Measurements from ENCODE around the gene TGFA.

DNA sequence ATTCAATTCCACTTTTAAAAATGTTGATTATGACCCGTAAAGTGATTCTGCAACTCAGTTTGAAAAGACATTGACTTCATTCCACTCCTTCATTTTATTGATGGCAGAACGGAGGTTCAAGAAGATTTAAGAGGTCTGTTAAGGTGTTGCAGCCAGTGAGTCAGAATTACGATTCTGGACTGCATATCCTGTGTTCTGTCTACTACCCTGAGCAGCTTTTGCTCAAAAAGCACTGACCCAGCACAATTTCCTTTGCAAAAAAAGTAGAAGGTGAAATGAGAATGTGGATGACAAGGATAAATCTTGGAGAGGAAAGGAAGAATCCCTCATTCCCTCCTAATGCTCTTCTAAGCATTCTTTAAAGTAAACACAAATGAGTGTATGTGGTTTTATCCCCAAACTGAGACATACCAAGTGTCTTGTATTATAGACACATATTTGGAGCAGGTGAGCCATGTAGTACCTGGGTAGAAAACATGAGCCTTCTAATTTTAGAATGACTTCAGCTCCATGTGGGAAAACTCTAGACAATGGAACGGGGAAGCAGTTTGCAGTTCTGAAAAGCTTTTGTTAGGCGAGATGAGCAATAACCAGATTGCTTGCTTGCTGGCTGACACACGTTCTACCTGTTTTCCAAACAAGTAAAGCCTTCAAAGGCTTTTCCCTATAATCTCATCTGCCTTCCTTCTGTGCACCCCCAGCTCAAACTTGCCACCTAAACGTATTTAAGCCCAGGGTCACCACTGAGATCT, 44.7 kb downstream of the TGFA start:
- TF ChIP-seq ZNF169 (tag by site-specific recombination; IDR thresholded peaks at IDR 0.05) (no peak), HOXA7 (CRISPR knock-in tag; IDR thresholded peaks at IDR 0.05; ENCODE audit: borderline replicate concordance) (no peak), ZNF132 (tag by site-specific recombination; IDR thresholded peaks at IDR 0.05; ENCODE audit: borderline replicate concordance) (no peak), ZNF274 (IDR thresholded peaks at IDR 0.05; ENCODE audit: low read length) (no peak), ZNF274 (tag by site-specific recombination; IDR thresholded peaks at IDR 0.05; ENCODE audit: borderline replicate concordance) (no peak)
- TF ChIP-seq, protein P1, sequence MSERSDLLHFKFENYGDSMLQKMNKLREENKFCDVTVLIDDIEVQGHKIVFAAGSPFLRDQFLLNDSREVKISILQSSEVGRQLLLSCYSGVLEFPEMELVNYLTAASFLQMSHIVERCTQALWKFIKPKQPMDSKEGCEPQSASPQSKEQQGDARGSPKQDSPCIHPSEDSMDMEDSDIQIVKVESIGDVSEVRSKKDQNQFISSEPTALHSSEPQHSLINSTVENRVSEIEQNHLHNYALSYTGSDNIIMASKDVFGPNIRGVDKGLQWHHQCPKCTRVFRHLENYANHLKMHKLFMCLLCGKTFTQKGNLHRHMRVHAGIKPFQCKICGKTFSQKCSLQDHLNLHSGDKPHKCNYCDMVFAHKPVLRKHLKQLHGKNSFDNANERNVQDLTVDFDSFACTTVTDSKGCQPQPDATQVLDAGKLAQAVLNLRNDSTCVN (tag by site-specific recombination; optimal IDR thresholded peaks at IDR 0.05), result no peak
- TF ChIP-seq, protein P2, sequence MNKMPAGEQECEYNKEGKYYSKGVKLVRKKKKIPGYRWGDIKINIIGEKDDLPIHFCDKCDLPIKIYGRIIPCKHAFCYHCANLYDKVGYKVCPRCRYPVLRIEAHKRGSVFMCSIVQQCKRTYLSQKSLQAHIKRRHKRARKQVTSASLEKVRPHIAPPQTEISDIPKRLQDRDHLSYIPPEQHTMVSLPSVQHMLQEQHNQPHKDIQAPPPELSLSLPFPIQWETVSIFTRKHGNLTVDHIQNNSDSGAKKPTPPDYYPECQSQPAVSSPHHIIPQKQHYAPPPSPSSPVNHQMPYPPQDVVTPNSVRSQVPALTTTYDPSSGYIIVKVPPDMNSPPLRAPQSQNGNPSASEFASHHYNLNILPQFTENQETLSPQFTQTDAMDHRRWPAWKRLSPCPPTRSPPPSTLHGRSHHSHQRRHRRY (tag by site-specific recombination; IDR thresholded peaks at IDR 0.05), result no peak
- TF ChIP-seq, protein P3, sequence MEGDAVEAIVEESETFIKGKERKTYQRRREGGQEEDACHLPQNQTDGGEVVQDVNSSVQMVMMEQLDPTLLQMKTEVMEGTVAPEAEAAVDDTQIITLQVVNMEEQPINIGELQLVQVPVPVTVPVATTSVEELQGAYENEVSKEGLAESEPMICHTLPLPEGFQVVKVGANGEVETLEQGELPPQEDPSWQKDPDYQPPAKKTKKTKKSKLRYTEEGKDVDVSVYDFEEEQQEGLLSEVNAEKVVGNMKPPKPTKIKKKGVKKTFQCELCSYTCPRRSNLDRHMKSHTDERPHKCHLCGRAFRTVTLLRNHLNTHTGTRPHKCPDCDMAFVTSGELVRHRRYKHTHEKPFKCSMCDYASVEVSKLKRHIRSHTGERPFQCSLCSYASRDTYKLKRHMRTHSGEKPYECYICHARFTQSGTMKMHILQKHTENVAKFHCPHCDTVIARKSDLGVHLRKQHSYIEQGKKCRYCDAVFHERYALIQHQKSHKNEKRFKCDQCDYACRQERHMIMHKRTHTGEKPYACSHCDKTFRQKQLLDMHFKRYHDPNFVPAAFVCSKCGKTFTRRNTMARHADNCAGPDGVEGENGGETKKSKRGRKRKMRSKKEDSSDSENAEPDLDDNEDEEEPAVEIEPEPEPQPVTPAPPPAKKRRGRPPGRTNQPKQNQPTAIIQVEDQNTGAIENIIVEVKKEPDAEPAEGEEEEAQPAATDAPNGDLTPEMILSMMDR (tag by site-specific recombination; IDR thresholded peaks at IDR 0.05), result no peak

Measured in HEK293 (cell line).